SK-N-SH treated with all-trans-retinoic acid at 6 μM for 48 hours (cell line): Measurements from ENCODE around the gene CCDC102A.

Experiments used
- CREB5 ChIP-seq: fragments of 250-450 bp; sonication (Bioruptor Pico); IDR thresholded peaks from 2 replicates; pipeline ENCODE4 v1.5.1; 2020; ENCODE audit warnings: low read depth, mild to moderate bottlenecking, moderate library complexity
- SNAI2 ChIP-seq: fragments of 250-450 bp; sonication (Bioruptor Pico); IDR thresholded peaks from 2 replicates; pipeline ENCODE4 v1.5.0; 2020; ENCODE audit warnings: mild to moderate bottlenecking, moderate library complexity
- TOX ChIP-seq: fragments of 250-450 bp; sonication (Bioruptor Pico); IDR thresholded peaks from 2 replicates; pipeline ENCODE4 v1.8.0; 2021; ENCODE audit warnings: mild to moderate bottlenecking, moderate library complexity, borderline replicate concordance
- ZFP3 ChIP-seq: fragments of 250-450 bp; sonication (Bioruptor Pico); IDR thresholded peaks from 2 replicates; pipeline ENCODE4 v1.5.0; 2020; ENCODE audit warnings: mild to moderate bottlenecking, moderate library complexity
- ZFP30 ChIP-seq: fragments of 450-650 bp; formaldehyde crosslinking; IDR thresholded peaks from 2 replicates; pipeline ENCODE4 v1.5.0; 2022; ENCODE audit warnings: mild to moderate bottlenecking, moderate library complexity
- TF ChIP-seq, protein P1 (sequence below): fragments of 250-450 bp; sonication (Bioruptor Pico); IDR thresholded peaks from 2 replicates; pipeline ENCODE4 v1.5.1; 2021; ENCODE audit warnings: mild to moderate bottlenecking, moderate library complexity

DNA sequence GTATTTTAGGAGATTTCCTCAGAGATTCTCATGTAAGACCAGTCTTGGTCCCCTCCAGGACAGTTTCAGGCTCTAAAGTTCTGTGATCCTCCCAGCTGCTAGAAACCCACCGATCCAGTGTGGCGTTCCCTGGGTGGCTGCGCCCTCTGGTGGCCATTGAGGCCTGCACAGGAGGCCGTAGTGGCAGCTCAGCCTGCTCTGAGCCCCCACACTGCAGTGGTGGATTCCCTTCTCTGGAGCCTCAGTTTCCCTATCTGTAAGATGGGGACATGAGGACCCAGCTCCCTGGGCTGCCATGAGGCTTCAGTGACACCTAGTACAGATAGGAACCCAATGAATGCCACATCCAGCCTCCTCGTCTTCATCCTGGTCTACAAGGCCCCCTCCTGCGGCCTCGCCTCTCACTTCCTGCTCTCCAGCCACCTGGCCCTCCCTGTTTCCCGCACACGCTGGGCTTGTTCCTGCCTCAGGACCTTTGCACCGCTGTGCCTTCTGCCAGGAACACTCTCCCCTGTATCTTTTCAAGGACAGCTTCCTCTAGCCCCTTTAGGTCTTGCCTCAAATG, 16.5 kb downstream of the CCDC102A start:
- TF ChIP-seq CREB5: no peak
- no peak for TF ChIP-seq ZFP30 (CRISPR knock-in tag)
- TF ChIP-seq, protein P1, sequence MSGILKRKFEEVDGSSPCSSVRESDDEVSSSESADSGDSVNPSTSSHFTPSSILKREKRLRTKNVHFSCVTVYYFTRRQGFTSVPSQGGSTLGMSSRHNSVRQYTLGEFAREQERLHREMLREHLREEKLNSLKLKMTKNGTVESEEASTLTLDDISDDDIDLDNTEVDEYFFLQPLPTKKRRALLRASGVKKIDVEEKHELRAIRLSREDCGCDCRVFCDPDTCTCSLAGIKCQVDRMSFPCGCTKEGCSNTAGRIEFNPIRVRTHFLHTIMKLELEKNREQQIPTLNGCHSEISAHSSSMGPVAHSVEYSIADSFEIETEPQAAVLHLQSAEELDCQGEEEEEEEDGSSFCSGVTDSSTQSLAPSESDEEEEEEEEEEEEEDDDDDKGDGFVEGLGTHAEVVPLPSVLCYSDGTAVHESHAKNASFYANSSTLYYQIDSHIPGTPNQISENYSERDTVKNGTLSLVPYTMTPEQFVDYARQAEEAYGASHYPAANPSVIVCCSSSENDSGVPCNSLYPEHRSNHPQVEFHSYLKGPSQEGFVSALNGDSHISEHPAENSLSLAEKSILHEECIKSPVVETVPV (CRISPR knock-in tag): no peak
- TF ChIP-seq TOX (CRISPR knock-in tag): no peak
- TF ChIP-seq SNAI2: no peak
- no peak for TF ChIP-seq ZFP3
